Measurements from ENCODE around the gene USP6. TPM values are rescaled to one million over a fixed set of nuclear protein-coding genes. Genes with fewer than 3 reads are reported as not detected.
"Not testable (repeated sequence)": the region's sequence is repeated elsewhere in the genome, so short reads cannot be mapped to it uniquely, and the experiment has no call there.

The USP6 gene
- total RNA-seq, 6 experiments from 2014 or later, result 0.05 to 0.19 (median 0.10) TPM

GRCh38 chr17:5120036-5120435, 4.2 kb downstream of the USP6 start:
- Mint-ChIP-seq H3K27me3 (ENCODE audit: insufficient read depth) (peaks cover 23% of the 10 kb centered on the region; the same call in 1 of the 2 replicates), H3K36me3 (ENCODE audit: low read depth) (no peaks in the 10 kb centered on the region), H3K27ac (no peak overlapping the region), H3K9me3 (peaks cover 4% of the 10 kb centered on the region), H3K4me1 (ENCODE audit: low read depth) (no peaks in the 10 kb centered on the region), H3K4me3 (no peak overlapping the region)
- no peak for TF ChIP-seq CTCF (IDR thresholded peaks at IDR 0.05)
- DNase-seq, result no peak

GRCh38 chr17:5120436-5121185, 4.8 kb downstream of the USP6 start:
- H3K4me1 Mint-ChIP-seq (ENCODE audit: low read depth); H3K4me3 Mint-ChIP-seq: not testable (repeated sequence)
- H3K27me3 Mint-ChIP-seq (ENCODE audit: insufficient read depth), result peaks cover 23% of the 10 kb centered on the region; the same call in 1 of the 2 replicates

GRCh38 chr17:5121186-5121841, 5.5 kb downstream of the USP6 start:
- no peaks in the 10 kb centered on the region for H3K4me1 Mint-ChIP-seq (ENCODE audit: low read depth)
- TF ChIP-seq CTCF (IDR thresholded peaks at IDR 0.05), result no peak
- no peaks in the 10 kb centered on the region for H3K36me3 Mint-ChIP-seq (ENCODE audit: low read depth)
- H3K27ac Mint-ChIP-seq, result no peak overlapping the region
- H3K4me3 Mint-ChIP-seq, result peak overlapping the region; percentile 6; the same call in 1 of the 2 replicates
- H3K9me3 Mint-ChIP-seq, result no peaks in the 10 kb centered on the region; the same call in 1 of the 2 replicates
- peaks cover 28% of the 10 kb centered on the region for H3K27me3 Mint-ChIP-seq (ENCODE audit: insufficient read depth)
- no peak for DNase-seq

More at GRCh38 chr17:5120436-5121185, 4.8 kb downstream of the USP6 start:
- H3K9me3 Mint-ChIP-seq; H3K27ac Mint-ChIP-seq; H3K36me3 Mint-ChIP-seq (ENCODE audit: low read depth); DNase-seq: not testable (repeated sequence)

GRCh38 chr17:5122056-5122455, 6.2 kb downstream of the USP6 start:
- peak overlapping the region; percentile 6; the same call in 1 of the 2 replicates for H3K4me3 Mint-ChIP-seq
- H3K36me3 Mint-ChIP-seq (ENCODE audit: low read depth); H3K4me1 Mint-ChIP-seq (ENCODE audit: low read depth); DNase-seq; H3K9me3 Mint-ChIP-seq; H3K27ac Mint-ChIP-seq: not testable (repeated sequence)
- H3K27me3 Mint-ChIP-seq (ENCODE audit: insufficient read depth), result peaks cover 32% of the 10 kb centered on the region

GRCh38 chr17:5122586-5123342, 6.9 kb downstream of the USP6 start:
- H3K27ac Mint-ChIP-seq, result no peak overlapping the region
- H3K27me3 Mint-ChIP-seq (ENCODE audit: insufficient read depth), result peaks cover 37% of the 10 kb centered on the region
- DNase-seq, result no peak
- no peaks in the 10 kb centered on the region for H3K36me3 Mint-ChIP-seq (ENCODE audit: low read depth)
- peak overlapping the region; percentile 65 for H3K4me3 Mint-ChIP-seq
- H3K9me3 Mint-ChIP-seq, result no peaks in the 10 kb centered on the region
- TF ChIP-seq CTCF (IDR thresholded peaks at IDR 0.05), result no peak
- no peaks in the 10 kb centered on the region for H3K4me1 Mint-ChIP-seq (ENCODE audit: low read depth)

- H3K9me3 Mint-ChIP-seq, result no peaks in the 10 kb centered on the region
- no peaks in the 10 kb centered on the region for H3K36me3 Mint-ChIP-seq (ENCODE audit: low read depth)
- no peaks in the 10 kb centered on the region for H3K4me1 Mint-ChIP-seq (ENCODE audit: low read depth)
- DNase-seq, result no peak
- no peak for TF ChIP-seq CTCF (IDR thresholded peaks at IDR 0.05)
- no peak overlapping the region for H3K27ac Mint-ChIP-seq
- no peak overlapping the region for H3K4me3 Mint-ChIP-seq
- H3K27me3 Mint-ChIP-seq (ENCODE audit: insufficient read depth), result peaks cover 37% of the 10 kb centered on the region
Observed at GRCh38 chr17:5123343-5124124, 7.7 kb downstream of the USP6 start.

- not testable (repeated sequence) for H3K9me3 Mint-ChIP-seq; DNase-seq; H3K27ac Mint-ChIP-seq; H3K4me1 Mint-ChIP-seq (ENCODE audit: low read depth); H3K4me3 Mint-ChIP-seq; H3K36me3 Mint-ChIP-seq (ENCODE audit: low read depth)
- peaks cover 37% of the 10 kb centered on the region for H3K27me3 Mint-ChIP-seq (ENCODE audit: insufficient read depth)
Observed at GRCh38 chr17:5124125-5124760, 8.4 kb downstream of the USP6 start.

- not testable (repeated sequence) for H3K27ac Mint-ChIP-seq; H3K4me3 Mint-ChIP-seq; DNase-seq; H3K4me1 Mint-ChIP-seq (ENCODE audit: low read depth); H3K36me3 Mint-ChIP-seq (ENCODE audit: low read depth); H3K9me3 Mint-ChIP-seq
- peaks cover 43% of the 10 kb centered on the region for H3K27me3 Mint-ChIP-seq (ENCODE audit: insufficient read depth)
Observed at GRCh38 chr17:5124896-5125295, 9.1 kb downstream of the USP6 start.
